Endothelial cell of umbilical vein (primary cell): ENCODE results near the gene MRPL12. TPM values are rescaled to one million over a fixed set of nuclear protein-coding genes. Genes with fewer than 3 reads are reported as not detected.

ENCODE experiments used
- BruUV-seq: library from RNA; stranded (reverse); fragments of 400-500 nt; replicated peaks from 2 replicates; lab custom pipeline; 2021; lab: Mats Ljungman, UMichigan
- CTCF ChIA-PET: fragments of 300-600, 350-600 bp; sonication (Branson Sonifier 250); formaldehyde crosslinking; loops from one replicate; lab custom pipeline; 2021; ENCODE audit warnings: antibody characterized with exemption, inconsistent platforms; lab: Charles Lee
- POLR2A ChIA-PET: fragments of 300-600, 350-600 bp; sonication (Branson Sonifier 250); formaldehyde crosslinking; loops from one replicate; lab custom pipeline; 2021; ENCODE audit warnings: antibody characterized with exemption, inconsistent platforms; lab: Charles Lee
- DNase-seq: peaks from one replicate; pipeline ENCODE4 v3.0.0-alpha.2; 2011; ENCODE audit warnings: low read depth, low spot score
- FAIRE-seq: peaks from 2 replicates; lab custom pipeline; 2011; peaks lifted over from hg19 to GRCh38; lab: Jason Lieb, UNC
- H2AFZ ChIP-seq: 2 replicates; pipeline ENCODE4 v1.6.0; 2012; ENCODE audit warnings: low read depth, low read length, control low read depth, inconsistent platforms
- H3K27ac ChIP-seq: 2 replicates; pipeline ENCODE4 v1.5.1; 2011; ENCODE audit warnings: low read depth, mild to moderate bottlenecking, control low read depth, low read length, moderate library complexity; ENCODE audit not compliant: insufficient read depth
- H3K27me3 ChIP-seq, 2 experiments: 2 replicates each; pipeline versions ENCODE4 v1.6.0 to v1.6.1; 2011; ENCODE audit warnings: low read length in 2 of 2, mixed read lengths in 1 of 2; ENCODE audit not compliant: control insufficient read depth in 2 of 2, insufficient read depth in 2 of 2
- H3K36me3 ChIP-seq, 2 experiments: 2 replicates in 1 of 2; 3 replicates in 1 of 2; pipeline ENCODE4 v1.5.1; 2011; ENCODE audit warnings: low read length in 2 of 2, mild to moderate bottlenecking in 1 of 2, moderate library complexity in 1 of 2; ENCODE audit not compliant: control insufficient read depth in 2 of 2, insufficient read depth in 2 of 2; ENCODE audit errors: extremely low read depth in 1 of 2
- H3K4me1 ChIP-seq: 3 replicates; pipeline ENCODE4 v1.5.1; 2011; ENCODE audit warnings: mild to moderate bottlenecking, low read length; ENCODE audit not compliant: control insufficient read depth, insufficient read depth; ENCODE audit errors: extremely low read depth
- H3K4me2 ChIP-seq: 2 replicates; pipeline ENCODE4 v1.6.1; 2011; ENCODE audit warnings: low read length, control low read depth, mixed read lengths; ENCODE audit not compliant: insufficient read depth
- H3K4me3 ChIP-seq, 3 experiments: fragments of 200-600 bp in 1 of 3; sonication (generic), shearing (Covaris generic) in 1 of 3; replicated peaks in 1 of 3; 2 replicates each; pipeline ENCODE4 v1.5.1; 2011 to 2016; ENCODE audit warnings: control low read depth in 3 of 3, low read length in 3 of 3, mild to moderate bottlenecking in 2 of 3, inconsistent platforms in 1 of 3, low read depth in 1 of 3, moderate library complexity in 1 of 3; ENCODE audit not compliant: insufficient read depth in 1 of 3
- H3K79me2 ChIP-seq: 2 replicates; pipeline ENCODE4 v1.6.0; 2012; ENCODE audit warnings: low read length, inconsistent platforms; ENCODE audit not compliant: control insufficient read depth, insufficient read depth
- H3K9ac ChIP-seq: replicated peaks from 2 replicates; pipeline ENCODE3; 2011; ENCODE audit warnings: low read length, control low read depth; ENCODE audit not compliant: insufficient read depth; ENCODE audit errors: extremely low read depth
- H3K9me1 ChIP-seq: replicated peaks from 3 replicates; pipeline ENCODE4 v1.6.0; 2011; ENCODE audit warnings: mild to moderate bottlenecking, low read length; ENCODE audit not compliant: control insufficient read depth, insufficient read depth; ENCODE audit errors: extremely low read depth
- H3K9me3 ChIP-seq: replicated peaks from 2 replicates; pipeline ENCODE4 v1.5.1; 2012; ENCODE audit warnings: low read length, inconsistent platforms; ENCODE audit not compliant: control insufficient read depth, insufficient read depth
- H4K20me1 ChIP-seq: replicated peaks from 2 replicates; pipeline ENCODE3; 2011; ENCODE audit warnings: mild to moderate bottlenecking, low read length; ENCODE audit not compliant: control insufficient read depth, insufficient read depth; ENCODE audit errors: extremely low read depth
- CTCF ChIP-seq, 2 donors: IDR thresholded peaks; 1 replicate in 1 of 2; 2 replicates in 1 of 2; pipeline ENCODE4 v1.5.1; 2011; ENCODE audit warnings: low read length in 2 of 2, mild to moderate bottlenecking in 2 of 2, moderate library complexity in 2 of 2, control low read depth in 1 of 2, inconsistent platforms in 1 of 2, low read depth in 1 of 2; ENCODE audit not compliant: insufficient read depth in 1 of 2; ENCODE audit errors: extremely low read depth in 1 of 2
- EZH2 ChIP-seq: IDR thresholded peaks from 2 replicates; pipeline ENCODE4 v1.6.1; 2012; ENCODE audit warnings: borderline replicate concordance, low read depth, mild to moderate bottlenecking, moderate library complexity, low read length, inconsistent platforms; ENCODE audit not compliant: severe bottlenecking
- FOS ChIP-seq: IDR thresholded peaks from 2 replicates; pipeline ENCODE4 v1.6.1; 2011; ENCODE audit warnings: mild to moderate bottlenecking, low read length, moderate library complexity, borderline replicate concordance; ENCODE audit not compliant: insufficient read depth
- GATA2 ChIP-seq: IDR thresholded peaks from 2 replicates; pipeline ENCODE4 v1.7.0; 2011; ENCODE audit warnings: low read depth, mild to moderate bottlenecking, moderate library complexity, mixed read lengths, low read length; ENCODE audit not compliant: insufficient read length, insufficient read depth
- JUN ChIP-seq: IDR thresholded peaks from 2 replicates; pipeline ENCODE4 v1.6.1; 2011; ENCODE audit warnings: borderline replicate concordance, low read depth; ENCODE audit not compliant: insufficient read length, insufficient read depth
- MYC ChIP-seq: IDR thresholded peaks from one replicate; pipeline ENCODE4 v1.6.1; 2011; ENCODE audit warnings: mild to moderate bottlenecking, low read depth, low read length
- POLR2A ChIP-seq: IDR thresholded peaks from 2 replicates; pipeline ENCODE4 v1.6.1; 2012; ENCODE audit warnings: low read depth, mild to moderate bottlenecking, control low read depth, low read length
- POLR2AphosphoS5 ChIP-seq: IDR thresholded peaks from 2 replicates; pipeline ENCODE4 v1.6.1; 2012; ENCODE audit warnings: low read depth, mild to moderate bottlenecking, control low read depth, low read length, moderate library complexity; ENCODE audit not compliant: insufficient read depth
- dilution Hi-C: fragments of 300-500 bp; cut with MboI; formaldehyde crosslinking; loops from one replicate; pipeline ENCODE4 v1.15.0; 2019; ENCODE audit warnings: low sequenced_read_pairs; ENCODE audit not compliant: extremely low pct_ligation_motif_present
- intact Hi-C: fragments of 100-400 bp; cut with micrococcal nuclease; formaldehyde crosslinking; loops from one replicate; pipeline ENCODE4 v1.10.0; 2022
- polyA plus RNA-seq, 4 experiments: library from polyadenylated mRNA; depleted of rRNA in 3 of 4; stranded (reverse) in 3 of 4; unstranded in 1 of 4; fragments of >200 nt; gene quantifications; 2 replicates each; pipeline versions ENCODE4 v1.2.1 to v1.2.3, GENCODE V29; 2011 to 2012; ENCODE audit warnings: missing spikeins in 1 of 4
- total RNA-seq: library from RNA; stranded (reverse); gene quantifications from 2 replicates; pipeline ENCODE4 v1.2.3, GENCODE V29; 2021
- TF ChIP-seq, protein P1 (sequence below): IDR thresholded peaks from 2 replicates; pipeline ENCODE4 v1.6.1; 2011; ENCODE audit not compliant: insufficient read depth, insufficient read length

Gene MRPL12
- total and polyA plus RNA-seq, 2 donors (not counting 3 experiments of a cell fraction or from before 2014, with no cell fraction given): 91.9 to 99.9 TPM

DNA sequence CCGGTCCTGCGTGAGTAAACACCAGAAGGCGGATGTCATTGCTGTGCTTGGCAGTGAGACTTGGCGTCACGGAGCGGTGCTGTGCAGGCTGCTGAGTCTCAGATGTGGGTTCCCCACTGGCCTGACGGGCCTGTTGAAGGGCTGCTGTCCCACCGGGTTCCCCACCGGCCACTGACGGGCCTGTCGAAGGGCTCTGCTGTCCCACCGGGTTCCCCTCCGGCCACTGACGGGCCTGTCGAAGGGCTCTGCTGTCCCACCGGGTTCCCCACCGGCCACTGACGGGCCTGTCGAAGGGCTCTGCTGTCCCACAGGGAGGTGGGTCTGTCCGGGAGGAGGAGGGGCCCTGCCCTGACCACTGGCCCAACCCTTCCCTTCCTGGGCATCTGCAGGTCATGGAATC lies 16.6 kb upstream of the MRPL12 start:
- no peak for FAIRE-seq
- Histone ChIP-seq H3K79me2 (peaks cover 78% of the 10 kb centered on the region), H2AFZ (no peak overlapping the region), H3K9me1 (no peaks in the 10 kb centered on the region), H3K27ac (no peak overlapping the region), H3K4me3 (no peak overlapping the region), H3K27me3 (no peaks in the 10 kb centered on the region), H3K4me2 (no peak overlapping the region), H3K4me1 (peaks cover 16% of the 10 kb centered on the region), H3K9ac (no peak overlapping the region), H3K9me3 (no peaks in the 10 kb centered on the region), H3K36me3 (peaks cover 11 to 58% of the 10 kb centered on the region in 2 experiments), H4K20me1 (no peaks in the 10 kb centered on the region)
- TF ChIP-seq, protein P1, sequence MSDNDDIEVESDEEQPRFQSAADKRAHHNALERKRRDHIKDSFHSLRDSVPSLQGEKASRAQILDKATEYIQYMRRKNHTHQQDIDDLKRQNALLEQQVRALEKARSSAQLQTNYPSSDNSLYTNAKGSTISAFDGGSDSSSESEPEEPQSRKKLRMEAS: no peak
- TF ChIP-seq POLR2AphosphoS5: no peak
- no peak for TF ChIP-seq CTCF (IDR thresholded peaks at IDR 0.05; ENCODE audit: extremely low read depth in 1 of 2, insufficient read depth in 1 of 2, low read depth in 1 of 2, low read length in 2 of 2)
- TF ChIP-seq GATA2: no peak
- no peak for TF ChIP-seq EZH2
- TF ChIP-seq FOS: no peak
- no peak for TF ChIP-seq JUN
- no peak for TF ChIP-seq MYC
- no peak for TF ChIP-seq POLR2A
- dilution Hi-C loops (no loop called here), intact Hi-C loops (no loop called here)
- DNase-seq: no peak
- BruUV-seq: no TSS peak
- POLR2A ChIA-PET: no interaction called here
- CTCF ChIA-PET: no interaction called here
